ENCODE results near the gene MPO. TPM values are rescaled to one million over a fixed set of nuclear protein-coding genes. Genes with fewer than 3 reads are reported as not detected.

MPO gene
- total RNA-seq, 1 experiment from 2014 or later, result 0.19 TPM

DNA sequence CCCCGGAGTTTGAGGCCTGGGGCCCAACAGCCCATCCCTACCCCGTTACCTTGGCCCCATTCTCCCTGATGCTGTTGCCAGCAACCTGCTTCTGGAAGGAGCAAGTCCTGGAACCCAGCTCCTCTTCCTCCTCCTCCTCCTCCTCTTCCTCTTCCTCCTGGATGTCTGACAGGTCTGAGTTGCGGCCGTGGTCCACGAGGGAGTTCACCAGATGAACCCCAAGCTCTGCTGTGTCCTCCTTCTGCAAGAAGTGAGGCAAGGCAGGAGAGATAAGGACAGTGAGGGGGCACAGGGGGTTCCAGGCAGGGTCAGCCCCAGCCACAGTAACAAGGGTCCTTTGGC, 29.2 kb upstream of the MPO start:
- DNase-seq (ENCODE audit: unreplicated experiment), result no peak
- TF ChIP-seq, protein P1, sequence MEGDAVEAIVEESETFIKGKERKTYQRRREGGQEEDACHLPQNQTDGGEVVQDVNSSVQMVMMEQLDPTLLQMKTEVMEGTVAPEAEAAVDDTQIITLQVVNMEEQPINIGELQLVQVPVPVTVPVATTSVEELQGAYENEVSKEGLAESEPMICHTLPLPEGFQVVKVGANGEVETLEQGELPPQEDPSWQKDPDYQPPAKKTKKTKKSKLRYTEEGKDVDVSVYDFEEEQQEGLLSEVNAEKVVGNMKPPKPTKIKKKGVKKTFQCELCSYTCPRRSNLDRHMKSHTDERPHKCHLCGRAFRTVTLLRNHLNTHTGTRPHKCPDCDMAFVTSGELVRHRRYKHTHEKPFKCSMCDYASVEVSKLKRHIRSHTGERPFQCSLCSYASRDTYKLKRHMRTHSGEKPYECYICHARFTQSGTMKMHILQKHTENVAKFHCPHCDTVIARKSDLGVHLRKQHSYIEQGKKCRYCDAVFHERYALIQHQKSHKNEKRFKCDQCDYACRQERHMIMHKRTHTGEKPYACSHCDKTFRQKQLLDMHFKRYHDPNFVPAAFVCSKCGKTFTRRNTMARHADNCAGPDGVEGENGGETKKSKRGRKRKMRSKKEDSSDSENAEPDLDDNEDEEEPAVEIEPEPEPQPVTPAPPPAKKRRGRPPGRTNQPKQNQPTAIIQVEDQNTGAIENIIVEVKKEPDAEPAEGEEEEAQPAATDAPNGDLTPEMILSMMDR (IDR thresholded peaks at IDR 0.05; ENCODE audit: unreplicated experiment), result no peak
- Mint-ChIP-seq H3K9me3 (ENCODE audit: unreplicated experiment) (no peaks in the 10 kb centered on the region), H3K27me3 (ENCODE audit: insufficient read depth, unreplicated experiment) (peaks cover 21% of the 10 kb centered on the region), H3K36me3 (ENCODE audit: insufficient read depth, unreplicated experiment) (no peaks in the 10 kb centered on the region), H3K4me1 (ENCODE audit: insufficient read depth, unreplicated experiment) (no peaks in the 10 kb centered on the region), H3K27ac (ENCODE audit: low read depth, unreplicated experiment) (no peak overlapping the region), H3K4me3 (ENCODE audit: unreplicated experiment) (no peak overlapping the region)
- intact Hi-C loops (cut with micrococcal nuclease), result no loop called here
- BruUV-seq (replicated peaks), result no TSS peak
- ChIA-PET POLR2A (no interaction called here), CTCF (interaction anchor here (0.6 kb wide), 1 partner anchor 124 kb away, joined by 3 read pairs; no protein-coding TSS in a partner anchor)

DNA sequence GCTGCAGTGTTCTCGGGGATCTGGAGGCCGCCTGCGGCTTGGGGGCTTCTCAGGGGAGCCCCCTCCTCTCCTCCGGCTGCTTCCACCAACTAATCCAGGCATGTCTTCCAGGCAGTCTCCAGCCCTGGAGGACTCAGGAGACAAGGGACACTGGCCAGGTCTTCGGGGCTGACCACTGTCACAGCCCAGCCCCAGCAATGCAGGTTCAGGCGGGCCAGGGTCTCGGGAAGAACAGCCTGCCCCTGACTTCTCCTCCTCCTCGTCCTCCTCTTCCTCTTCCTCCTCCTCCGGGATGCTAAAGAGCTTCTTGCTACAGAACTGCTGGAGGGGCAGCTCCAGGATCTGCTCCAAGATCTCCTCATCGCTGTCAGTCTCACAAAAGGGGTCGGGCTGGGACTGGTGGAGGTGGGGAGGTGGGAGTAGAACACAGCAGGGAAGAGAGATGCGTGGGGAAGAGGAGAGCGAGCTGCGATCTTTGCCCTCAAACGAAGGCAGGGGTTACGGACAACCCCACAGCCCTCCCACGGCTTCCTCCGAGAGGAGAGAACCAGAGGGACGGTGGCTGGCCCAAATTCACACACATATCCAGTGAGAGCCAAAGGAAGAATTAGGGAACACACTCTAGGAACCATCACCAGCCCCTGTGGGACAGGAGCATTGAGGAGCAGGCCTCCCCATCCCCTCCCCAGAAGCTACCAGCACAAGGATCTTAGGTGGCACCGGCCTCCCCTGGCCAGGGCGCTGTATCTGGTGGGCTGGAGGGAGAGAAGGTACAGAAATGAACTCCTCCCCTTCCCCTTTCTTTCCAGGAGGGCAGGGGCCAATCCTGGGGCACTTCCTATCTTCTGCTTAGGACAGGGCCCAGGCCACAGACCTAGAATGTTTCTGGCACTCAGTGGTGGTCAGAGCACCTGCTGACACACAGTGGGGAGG, 28.5 kb upstream of the MPO start:
- no peak overlapping the region for H3K4me3 Mint-ChIP-seq (ENCODE audit: unreplicated experiment)
- H3K4me1 Mint-ChIP-seq (ENCODE audit: insufficient read depth, unreplicated experiment), result no peaks in the 10 kb centered on the region
- no TSS peak for BruUV-seq (replicated peaks)
- CTCF ChIA-PET, result interaction anchor here (0.6 to 1.3 kb wide), 2 partner anchors 124 to 701 kb away, joined by 3 read pairs; no protein-coding TSS in a partner anchor
- H3K9me3 Mint-ChIP-seq (ENCODE audit: unreplicated experiment), result no peaks in the 10 kb centered on the region
- POLR2A ChIA-PET, result no interaction called here
- peaks cover 21% of the 10 kb centered on the region for H3K27me3 Mint-ChIP-seq (ENCODE audit: insufficient read depth, unreplicated experiment)
- H3K36me3 Mint-ChIP-seq (ENCODE audit: insufficient read depth, unreplicated experiment), result no peaks in the 10 kb centered on the region
- intact Hi-C loops (cut with micrococcal nuclease), result no loop called here
- DNase-seq (ENCODE audit: unreplicated experiment), result no peak
- TF ChIP-seq, protein P1 (IDR thresholded peaks at IDR 0.05; ENCODE audit: unreplicated experiment), result no peak
- H3K27ac Mint-ChIP-seq (ENCODE audit: low read depth, unreplicated experiment), result no peak overlapping the region

DNA sequence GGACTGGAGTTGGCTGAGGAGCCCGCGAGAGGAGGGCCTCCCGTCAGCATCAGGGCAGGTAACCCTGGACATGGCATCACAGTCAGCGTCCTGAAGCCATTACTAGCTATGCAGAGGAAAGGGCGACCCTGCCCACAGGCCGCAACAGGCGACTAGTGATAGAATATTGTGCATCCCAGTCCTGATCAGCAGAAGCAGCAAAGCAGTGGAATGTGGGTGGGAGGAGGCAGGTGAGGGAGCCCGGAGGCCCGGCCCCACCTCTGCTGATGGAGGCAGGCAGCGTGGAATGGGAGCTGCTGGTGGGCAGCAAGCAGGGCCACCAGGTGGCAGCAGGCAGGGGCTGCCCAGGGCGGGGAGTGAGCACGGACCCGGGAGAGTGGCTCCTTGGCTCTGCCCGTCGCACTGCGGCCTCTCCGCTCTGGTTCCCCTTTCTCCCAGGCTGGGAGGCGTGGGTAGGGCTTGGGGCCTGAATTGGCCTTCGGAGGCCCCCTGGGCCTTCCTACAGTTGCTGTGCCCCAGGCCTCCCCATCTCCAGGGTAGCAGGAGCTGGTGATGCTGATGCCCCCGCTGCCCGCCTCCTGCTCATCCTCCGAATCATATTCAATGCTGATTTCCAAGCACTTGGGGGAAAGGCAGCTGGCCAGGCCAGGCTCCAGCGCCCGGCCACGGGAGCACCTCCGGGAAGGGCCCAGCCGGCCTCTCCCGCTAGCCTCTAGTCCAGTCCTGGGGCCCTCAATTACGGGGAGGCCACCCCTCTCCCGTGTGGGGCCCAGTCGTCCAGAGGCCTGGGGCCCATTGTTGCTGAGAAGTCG, 27.6 kb upstream of the MPO start:
- Mint-ChIP-seq H3K27me3 (ENCODE audit: insufficient read depth, unreplicated experiment) (peaks cover 22% of the 10 kb centered on the region), H3K9me3 (ENCODE audit: unreplicated experiment) (no peaks in the 10 kb centered on the region), H3K4me3 (ENCODE audit: unreplicated experiment) (no peak overlapping the region), H3K27ac (ENCODE audit: low read depth, unreplicated experiment) (no peak overlapping the region), H3K36me3 (ENCODE audit: insufficient read depth, unreplicated experiment) (no peaks in the 10 kb centered on the region), H3K4me1 (ENCODE audit: insufficient read depth, unreplicated experiment) (no peaks in the 10 kb centered on the region)
- TF ChIP-seq, protein P1 (IDR thresholded peaks at IDR 0.05; ENCODE audit: unreplicated experiment), result no peak
- intact Hi-C loops (cut with micrococcal nuclease), result no loop called here
- POLR2A ChIA-PET, result no interaction called here
- no TSS peak for BruUV-seq (replicated peaks)
- no peak for DNase-seq (ENCODE audit: unreplicated experiment)
- CTCF ChIA-PET, result interaction anchor here (0.6 to 1.3 kb wide), 5 partner anchors 8 to 702 kb away, joined by 3 read pairs; partner anchors contain the start of gene MKS1

Measured in MCF 10A (cell line).